SU-DHL-6 (cell line): Measurements from ENCODE around the gene KRT14.

ENCODE experiments used
- H2AFZ ChIP-seq: fragments of 200-600 bp; sonication (generic); 2 replicates; pipeline ENCODE4 v1.6.1; 2014; ENCODE audit warnings: low read depth, mild to moderate bottlenecking, moderate library complexity, mixed read lengths, antibody characterized with exemption, low read length; ENCODE audit not compliant: severe bottlenecking
- H3F3A ChIP-seq: fragments of 200-600 bp; shearing (Covaris generic); 2 replicates; pipeline ENCODE4 v1.6.0; 2016; ENCODE audit warnings: antibody characterized with exemption, mild to moderate bottlenecking; ENCODE audit not compliant: insufficient read depth
- H3K27ac ChIP-seq: fragments of 200-600 bp; sonication (generic); 2 replicates; pipeline ENCODE4 v1.5.1; 2016; ENCODE audit warnings: low read depth, mild to moderate bottlenecking, low read length, moderate library complexity, mixed read lengths
- H3K27me3 ChIP-seq: fragments of 200-600 bp; sonication (generic), shearing (Covaris generic); 2 replicates; pipeline ENCODE4 v1.6.0; 2014; ENCODE audit warnings: mild to moderate bottlenecking, low read length
- H3K36me3 ChIP-seq: fragments of 200-600 bp; sonication (generic); 2 replicates; pipeline ENCODE4 v1.6.1; 2014; ENCODE audit warnings: mild to moderate bottlenecking, low read length, mixed read lengths
- H3K4me2 ChIP-seq: fragments of 300-600, 200-600 bp; shearing (Covaris generic), sonication (generic); 2 replicates; pipeline ENCODE4 v1.6.0; 2014; ENCODE audit warnings: low read length, low read depth, mild to moderate bottlenecking; ENCODE audit not compliant: poor library complexity, severe bottlenecking
- H3K4me3 ChIP-seq: fragments of 200-600 bp; sonication (generic); 2 replicates; pipeline ENCODE4 v1.5.1; 2014; ENCODE audit warnings: antibody characterized with exemption, low read length, mild to moderate bottlenecking, mixed read lengths; ENCODE audit not compliant: insufficient read depth, poor library complexity, severe bottlenecking
- H3K79me2 ChIP-seq: fragments of 200-600 bp; sonication (generic); 2 replicates; pipeline ENCODE4 v1.6.1; 2014; ENCODE audit warnings: mild to moderate bottlenecking, low read length, moderate library complexity; ENCODE audit not compliant: insufficient read depth
- H3K9ac ChIP-seq: fragments of 200-600 bp; sonication (generic); 2 replicates; pipeline ENCODE4 v1.7.0; 2014; ENCODE audit warnings: mild to moderate bottlenecking, low read length
- H3K9me2 ChIP-seq: fragments of 200-600 bp; sonication (generic); replicated peaks from 2 replicates; pipeline ENCODE4 v1.6.1; 2014; ENCODE audit warnings: low read length; ENCODE audit not compliant: insufficient read depth
- H3K9me3 ChIP-seq: fragments of 200-600 bp; sonication (generic); 2 replicates; pipeline ENCODE4 v1.6.1; 2014; ENCODE audit warnings: low read length, mixed read lengths; ENCODE audit not compliant: insufficient read depth
- H4K20me1 ChIP-seq: fragments of 200-600 bp; sonication (generic); 2 replicates; pipeline ENCODE4 v1.6.1; 2014; ENCODE audit warnings: low read depth, mild to moderate bottlenecking, antibody characterized with exemption, low read length, moderate library complexity, mixed read lengths
- EZH2phosphoT487 ChIP-seq: fragments of 200-600 bp; sonication (generic), shearing (Covaris generic); conservative IDR thresholded peaks from 2 replicates; pipeline ENCODE4 v1.6.1; 2018; ENCODE audit warnings: mild to moderate bottlenecking, antibody characterized with exemption, low read length, moderate library complexity, mixed read lengths
- TF ChIP-seq, protein P1 (sequence below): fragments of 200-600 bp; sonication (generic); IDR thresholded peaks from one replicate; pipeline ENCODE4 v1.5.1; 2017; ENCODE audit warnings: antibody characterized with exemption, mild to moderate bottlenecking, low read length, moderate library complexity; ENCODE audit not compliant: insufficient read depth, poor library complexity, severe bottlenecking

Gene KRT14

DNA sequence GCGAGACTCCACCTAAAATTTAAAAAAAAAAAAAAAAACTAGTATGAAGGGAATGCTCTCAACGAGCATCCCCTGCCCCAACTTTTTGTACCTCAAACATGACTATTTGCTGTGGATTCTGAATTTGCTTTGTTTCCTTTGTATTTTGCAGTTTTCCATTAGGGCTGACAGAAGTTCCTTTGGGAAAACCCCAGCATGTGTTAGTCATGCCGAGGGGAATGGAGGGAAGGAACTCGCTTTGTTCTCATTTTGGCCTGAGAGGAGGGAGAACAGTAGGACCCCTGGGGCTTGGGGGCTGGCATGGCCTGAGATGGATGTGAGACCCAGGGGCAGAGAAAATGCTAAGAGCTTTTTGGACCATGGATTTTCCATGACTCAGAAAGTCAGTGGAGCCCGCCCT, 35.3 kb downstream of the KRT14 start:
- H3K4me3 ChIP-seq: no peak overlapping the region
- no peak overlapping the region for H3K9ac ChIP-seq
- H3K27ac ChIP-seq: no peak overlapping the region
- H3K36me3 ChIP-seq: no peaks in the 10 kb centered on the region
- no peaks in the 10 kb centered on the region for H3F3A ChIP-seq
- H2AFZ ChIP-seq: no peak overlapping the region
- H3K79me2 ChIP-seq: no peaks in the 10 kb centered on the region
- no peak for TF ChIP-seq EZH2phosphoT487
- TF ChIP-seq, protein P1, sequence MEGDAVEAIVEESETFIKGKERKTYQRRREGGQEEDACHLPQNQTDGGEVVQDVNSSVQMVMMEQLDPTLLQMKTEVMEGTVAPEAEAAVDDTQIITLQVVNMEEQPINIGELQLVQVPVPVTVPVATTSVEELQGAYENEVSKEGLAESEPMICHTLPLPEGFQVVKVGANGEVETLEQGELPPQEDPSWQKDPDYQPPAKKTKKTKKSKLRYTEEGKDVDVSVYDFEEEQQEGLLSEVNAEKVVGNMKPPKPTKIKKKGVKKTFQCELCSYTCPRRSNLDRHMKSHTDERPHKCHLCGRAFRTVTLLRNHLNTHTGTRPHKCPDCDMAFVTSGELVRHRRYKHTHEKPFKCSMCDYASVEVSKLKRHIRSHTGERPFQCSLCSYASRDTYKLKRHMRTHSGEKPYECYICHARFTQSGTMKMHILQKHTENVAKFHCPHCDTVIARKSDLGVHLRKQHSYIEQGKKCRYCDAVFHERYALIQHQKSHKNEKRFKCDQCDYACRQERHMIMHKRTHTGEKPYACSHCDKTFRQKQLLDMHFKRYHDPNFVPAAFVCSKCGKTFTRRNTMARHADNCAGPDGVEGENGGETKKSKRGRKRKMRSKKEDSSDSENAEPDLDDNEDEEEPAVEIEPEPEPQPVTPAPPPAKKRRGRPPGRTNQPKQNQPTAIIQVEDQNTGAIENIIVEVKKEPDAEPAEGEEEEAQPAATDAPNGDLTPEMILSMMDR: no peak
- no peak overlapping the region for H3K4me2 ChIP-seq
- no peaks in the 10 kb centered on the region for H3K27me3 ChIP-seq
- H4K20me1 ChIP-seq: no peaks in the 10 kb centered on the region
- H3K9me3 ChIP-seq: no peaks in the 10 kb centered on the region
- H3K9me2 ChIP-seq: no peaks in the 10 kb centered on the region

DNA sequence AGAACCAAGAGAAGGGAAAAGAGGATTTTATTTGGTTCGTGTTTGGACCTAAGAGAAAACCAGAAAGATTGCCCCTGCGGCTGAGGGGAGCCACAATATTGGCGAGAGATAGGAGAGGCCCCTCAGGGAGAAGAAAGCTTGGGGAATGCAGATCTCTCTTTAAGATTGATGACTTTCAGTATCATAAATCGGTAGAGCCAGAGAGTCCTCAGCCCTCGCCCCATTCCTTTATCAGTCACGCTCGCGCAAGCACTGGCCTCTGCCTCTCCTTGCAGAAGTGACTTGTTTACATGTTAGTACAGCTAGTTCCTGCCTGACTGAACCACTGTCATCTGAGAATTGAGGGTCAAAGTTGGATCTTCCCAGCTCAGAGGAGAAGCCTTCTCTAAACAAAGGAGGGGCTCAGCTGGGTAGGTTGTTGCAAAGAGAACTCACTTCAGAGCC, 37.1 kb downstream of the KRT14 start:
- Histone ChIP-seq H3K79me2 (no peaks in the 10 kb centered on the region), H3K9me2 (no peaks in the 10 kb centered on the region), H3K27ac (no peak overlapping the region), H3K9me3 (no peaks in the 10 kb centered on the region), H3K36me3 (no peaks in the 10 kb centered on the region), H2AFZ (no peak overlapping the region), H3F3A (no peaks in the 10 kb centered on the region), H3K9ac (no peak overlapping the region), H4K20me1 (no peaks in the 10 kb centered on the region), H3K4me3 (no peak overlapping the region), H3K27me3 (no peaks in the 10 kb centered on the region), H3K4me2 (no peak overlapping the region)
- TF ChIP-seq, protein P1: no peak
- no peak for TF ChIP-seq EZH2phosphoT487

DNA sequence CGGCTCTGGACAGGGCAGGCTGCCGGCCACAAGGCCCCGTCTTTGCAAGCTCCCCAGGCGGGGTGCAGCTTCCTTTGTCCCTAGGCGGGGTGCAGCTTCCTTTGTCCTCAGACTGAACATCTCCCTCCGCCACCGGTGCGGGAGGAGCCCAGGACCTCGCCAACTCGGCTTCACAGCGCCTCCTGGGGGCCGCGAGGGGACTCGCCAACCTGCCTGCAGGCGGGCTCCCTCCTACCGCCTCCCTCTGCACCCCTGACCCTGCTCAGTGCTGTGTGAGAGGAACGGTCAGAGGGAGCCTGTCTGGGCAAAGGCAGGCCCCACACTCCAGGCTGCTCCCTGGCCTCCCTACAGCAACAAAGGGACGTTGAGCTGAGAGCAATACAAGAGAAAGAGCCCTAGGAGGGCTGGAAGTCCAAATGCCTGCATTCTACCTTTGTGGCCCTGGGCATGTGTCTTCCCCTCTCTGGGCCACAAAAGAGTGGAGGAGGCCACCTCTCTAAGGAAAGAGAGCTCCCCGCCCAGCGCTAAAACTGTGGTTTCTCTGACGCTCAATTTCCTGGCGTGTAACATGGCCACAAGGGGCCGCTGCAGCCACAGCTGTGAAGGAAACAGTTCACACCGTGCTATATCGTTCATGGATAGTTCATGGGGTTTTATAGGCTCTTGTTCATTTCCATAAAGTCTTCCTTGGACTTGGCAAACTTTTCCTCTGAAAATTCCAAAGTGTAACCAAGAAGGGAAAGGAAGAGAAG, 37.7 kb downstream of the KRT14 start:
- Histone ChIP-seq H3F3A (no peaks in the 10 kb centered on the region), H3K4me2 (no peak overlapping the region), H3K27ac (no peak overlapping the region), H2AFZ (no peak overlapping the region), H3K9me2 (no peaks in the 10 kb centered on the region), H3K9ac (no peak overlapping the region), H3K9me3 (no peaks in the 10 kb centered on the region), H3K27me3 (no peaks in the 10 kb centered on the region), H3K79me2 (no peaks in the 10 kb centered on the region), H4K20me1 (no peaks in the 10 kb centered on the region), H3K4me3 (no peak overlapping the region), H3K36me3 (no peaks in the 10 kb centered on the region)
- TF ChIP-seq EZH2phosphoT487: no peak
- TF ChIP-seq, protein P1: peak; percentile 98
